ENCODE data around the gene MMP17. TPM values are rescaled to one million over a fixed set of nuclear protein-coding genes. Genes with fewer than 3 reads are reported as not detected.

MMP17 gene
- polyA plus RNA-seq, 1 of the 3 experiments (the other 2 are of a cell fraction), result 14.0 TPM

DNA sequence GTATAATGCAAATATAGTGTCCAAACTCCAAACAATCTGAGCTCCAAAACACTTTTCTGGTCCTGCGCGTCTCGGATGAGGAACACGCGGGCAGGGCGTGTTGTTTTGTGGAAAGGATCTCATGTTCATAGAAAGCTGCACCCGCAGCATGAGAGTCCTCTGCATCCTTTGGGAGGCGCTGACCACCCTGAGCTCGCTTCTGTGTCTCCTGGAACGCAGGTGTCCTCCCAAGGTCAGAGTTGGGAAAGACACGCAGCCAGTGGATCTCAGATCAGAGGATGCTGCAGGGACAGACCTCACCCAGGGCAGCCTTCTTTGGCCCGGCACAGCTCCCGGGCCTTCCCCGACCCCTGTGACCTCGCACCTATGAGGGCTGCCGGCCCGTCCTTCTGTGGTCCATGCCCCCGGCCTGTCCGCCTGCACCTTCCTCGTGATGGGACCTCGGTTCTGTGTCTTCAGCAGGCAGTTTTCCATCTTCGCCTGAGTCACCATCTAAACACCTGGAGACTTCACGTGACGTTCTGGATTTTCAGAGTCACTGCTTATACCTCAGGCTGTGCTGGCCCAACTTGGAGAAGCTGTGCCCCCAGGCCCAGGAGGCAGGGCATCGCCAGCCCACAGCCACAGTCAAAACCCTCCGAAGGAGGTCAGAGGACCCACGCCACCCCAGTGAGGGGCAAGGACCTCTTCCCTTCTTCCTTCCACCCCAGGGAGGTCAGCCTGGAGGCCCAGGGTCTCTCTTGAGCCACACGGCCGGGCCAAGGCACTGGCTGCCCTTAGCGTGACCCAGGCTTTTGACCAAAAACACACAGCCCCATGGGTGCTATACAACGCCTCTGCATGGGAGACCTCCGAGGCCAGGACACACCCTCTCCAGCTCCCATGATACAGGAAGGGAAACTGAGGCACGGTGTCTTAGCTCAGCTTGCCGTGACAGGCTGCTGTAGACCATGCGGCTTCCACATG, 25.9 kb downstream of the MMP17 start:
- Histone ChIP-seq H3K27me3 (ENCODE audit: insufficient read depth) (no peaks in the 10 kb centered on the region), H4K20me1 (ENCODE audit: insufficient read depth) (no peaks in the 10 kb centered on the region), H3K4me3 (ENCODE audit: low read depth in 2 of 2, low read length in 1 of 2) (no peak overlapping the region), H3K9me3 (no peaks in the 10 kb centered on the region), H3K36me3 (replicated peaks in 1 of 2; ENCODE audit: control insufficient read depth in 1 of 2, insufficient read depth in 2 of 2, low read length in 1 of 2) (no peaks in the 10 kb centered on the region), H3F3A (replicated peaks; ENCODE audit: insufficient read depth) (no peaks in the 10 kb centered on the region), H3K4me2 (no peak overlapping the region), H3K27ac (ENCODE audit: low read depth in 2 of 2, low read length in 1 of 2) (no peak overlapping the region), H3K9ac (no peak overlapping the region), H3K9me2 (no peaks in the 10 kb centered on the region), H3K79me2 (ENCODE audit: insufficient read depth) (no peaks in the 10 kb centered on the region), H3K4me1 (ENCODE audit: control insufficient read depth in 1 of 2, insufficient read depth in 2 of 2, low read depth in 1 of 2, low read length in 1 of 2) (peaks cover 0 to 6% of the 10 kb centered on the region in 2 experiments; a peak in 1 of 4 replicates), H2AFZ (ENCODE audit: low read depth) (no peak overlapping the region)
- no peak for DNase-seq
- ChIA-PET CTCF (interaction anchor here (1.2 kb wide), 1 partner anchor 17 kb away, joined by 3 read pairs; no protein-coding TSS in a partner anchor), POLR2A (interaction anchor here (1.0 kb wide), 1 partner anchor 8 kb away, joined by 4 read pairs; no protein-coding TSS in a partner anchor)
- TF ChIP-seq, protein P1, sequence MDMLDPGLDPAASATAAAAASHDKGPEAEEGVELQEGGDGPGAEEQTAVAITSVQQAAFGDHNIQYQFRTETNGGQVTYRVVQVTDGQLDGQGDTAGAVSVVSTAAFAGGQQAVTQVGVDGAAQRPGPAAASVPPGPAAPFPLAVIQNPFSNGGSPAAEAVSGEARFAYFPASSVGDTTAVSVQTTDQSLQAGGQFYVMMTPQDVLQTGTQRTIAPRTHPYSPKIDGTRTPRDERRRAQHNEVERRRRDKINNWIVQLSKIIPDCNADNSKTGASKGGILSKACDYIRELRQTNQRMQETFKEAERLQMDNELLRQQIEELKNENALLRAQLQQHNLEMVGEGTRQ (IDR thresholded peaks at IDR 0.05; ENCODE audit: borderline replicate concordance, low read depth, low read length), result no peak
- TF ChIP-seq FOSL2 (IDR thresholded peaks at IDR 0.05; ENCODE audit: borderline replicate concordance, low read depth) (no peak), RFX5 (IDR thresholded peaks at IDR 0.05; ENCODE audit: low read length) (no peak), GATA2 (CRISPR knock-in tag; IDR thresholded peaks at IDR 0.05) (no peak), RAD21 (IDR thresholded peaks at IDR 0.05; ENCODE audit: low read length) (no peak), SIN3A (IDR thresholded peaks at IDR 0.05; ENCODE audit: borderline replicate concordance, low read depth, low read length) (no peak), FOXM1 (IDR thresholded peaks at IDR 0.05; ENCODE audit: low read depth) (no peak), CHD2 (IDR thresholded peaks at IDR 0.05; ENCODE audit: low read length, partially characterized antibody) (no peak), TEAD4 (IDR thresholded peaks at IDR 0.05; ENCODE audit: borderline replicate concordance, insufficient read depth) (no peak)
- TF ChIP-seq, protein P2, sequence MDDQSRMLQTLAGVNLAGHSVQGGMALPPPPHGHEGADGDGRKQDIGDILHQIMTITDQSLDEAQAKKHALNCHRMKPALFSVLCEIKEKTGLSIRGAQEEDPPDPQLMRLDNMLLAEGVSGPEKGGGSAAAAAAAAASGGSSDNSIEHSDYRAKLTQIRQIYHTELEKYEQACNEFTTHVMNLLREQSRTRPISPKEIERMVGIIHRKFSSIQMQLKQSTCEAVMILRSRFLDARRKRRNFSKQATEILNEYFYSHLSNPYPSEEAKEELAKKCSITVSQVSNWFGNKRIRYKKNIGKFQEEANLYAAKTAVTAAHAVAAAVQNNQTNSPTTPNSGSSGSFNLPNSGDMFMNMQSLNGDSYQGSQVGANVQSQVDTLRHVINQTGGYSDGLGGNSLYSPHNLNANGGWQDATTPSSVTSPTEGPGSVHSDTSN (IDR thresholded peaks at IDR 0.05), result no peak
- WGBS (ENCODE audit: low lambda C conversion rate), result 93% methylated on average over 25 of the region's 35 CpGs

DNA sequence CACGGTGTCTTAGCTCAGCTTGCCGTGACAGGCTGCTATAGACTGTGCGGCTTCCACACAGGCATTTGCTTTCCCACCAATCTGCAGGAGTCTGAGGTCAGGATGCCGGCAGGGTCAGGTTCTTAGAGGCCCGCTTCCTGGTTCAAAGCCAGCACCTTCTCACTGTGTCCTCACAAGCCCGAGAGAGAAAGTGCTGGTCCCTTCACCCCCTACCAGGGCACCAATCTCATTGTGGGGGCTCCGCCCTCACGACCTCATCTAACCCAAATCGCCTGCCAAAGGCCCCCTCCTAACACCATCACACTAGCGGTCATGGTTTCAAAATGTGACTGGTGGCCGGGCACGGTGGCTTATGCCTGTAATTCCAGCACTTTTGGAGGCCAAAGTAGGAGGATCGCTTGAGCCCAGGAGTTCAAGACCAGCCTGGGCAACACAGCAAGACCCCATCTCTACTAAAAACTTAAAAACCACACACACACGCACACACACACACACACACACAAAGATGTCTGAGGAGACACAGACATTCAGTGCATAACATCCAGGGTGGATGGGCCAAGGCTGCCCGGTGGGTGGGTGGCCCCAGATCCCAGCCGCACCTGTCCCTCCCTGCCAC, 26.8 kb downstream of the MMP17 start:
- H3K36me3 ChIP-seq (replicated peaks in 1 of 2; ENCODE audit: control insufficient read depth in 1 of 2, insufficient read depth in 2 of 2, low read length in 1 of 2), result no peaks in the 10 kb centered on the region
- H3K9me3 ChIP-seq, result no peaks in the 10 kb centered on the region
- DNase-seq, result no peak
- no peaks in the 10 kb centered on the region for H4K20me1 ChIP-seq (ENCODE audit: insufficient read depth)
- H3K9ac ChIP-seq, result no peak overlapping the region
- no peaks in the 10 kb centered on the region for H3F3A ChIP-seq (replicated peaks; ENCODE audit: insufficient read depth)
- H3K4me1 ChIP-seq (ENCODE audit: control insufficient read depth in 1 of 2, insufficient read depth in 2 of 2, low read depth in 1 of 2, low read length in 1 of 2), result peaks cover 0 to 6% of the 10 kb centered on the region in 2 experiments; a peak in 1 of 4 replicates
- H3K4me3 ChIP-seq (ENCODE audit: low read depth in 2 of 2, low read length in 1 of 2), result no peak overlapping the region
- POLR2A ChIA-PET, result no interaction called here
- no peak overlapping the region for H3K27ac ChIP-seq (ENCODE audit: low read depth in 2 of 2, low read length in 1 of 2)
- H2AFZ ChIP-seq (ENCODE audit: low read depth), result no peak overlapping the region
- 78% methylated on average over 16 of the region's 16 CpGs for WGBS (ENCODE audit: low lambda C conversion rate)
- H3K27me3 ChIP-seq (ENCODE audit: insufficient read depth), result no peaks in the 10 kb centered on the region
- H3K9me2 ChIP-seq, result no peaks in the 10 kb centered on the region
- CTCF ChIA-PET, result interaction anchor here (1.0 to 1.2 kb wide), 2 partner anchors 16 to 18 kb away, joined by 3 read pairs; no protein-coding TSS in a partner anchor
- no peaks in the 10 kb centered on the region for H3K79me2 ChIP-seq (ENCODE audit: insufficient read depth)
- no peak overlapping the region for H3K4me2 ChIP-seq
- TF ChIP-seq GATA2 (CRISPR knock-in tag; IDR thresholded peaks at IDR 0.05) (no peak), JUND (IDR thresholded peaks at IDR 0.05) (no peak), POLR2AphosphoS5 (IDR thresholded peaks at IDR 0.05; ENCODE audit: low read depth, low read length) (no peak), TAF1 (IDR thresholded peaks at IDR 0.05; ENCODE audit: borderline replicate concordance, low read depth, low read length) (no peak), RXRA (IDR thresholded peaks at IDR 0.05; ENCODE audit: borderline replicate concordance, low read depth) (no peak)
- TF ChIP-seq, protein P3, sequence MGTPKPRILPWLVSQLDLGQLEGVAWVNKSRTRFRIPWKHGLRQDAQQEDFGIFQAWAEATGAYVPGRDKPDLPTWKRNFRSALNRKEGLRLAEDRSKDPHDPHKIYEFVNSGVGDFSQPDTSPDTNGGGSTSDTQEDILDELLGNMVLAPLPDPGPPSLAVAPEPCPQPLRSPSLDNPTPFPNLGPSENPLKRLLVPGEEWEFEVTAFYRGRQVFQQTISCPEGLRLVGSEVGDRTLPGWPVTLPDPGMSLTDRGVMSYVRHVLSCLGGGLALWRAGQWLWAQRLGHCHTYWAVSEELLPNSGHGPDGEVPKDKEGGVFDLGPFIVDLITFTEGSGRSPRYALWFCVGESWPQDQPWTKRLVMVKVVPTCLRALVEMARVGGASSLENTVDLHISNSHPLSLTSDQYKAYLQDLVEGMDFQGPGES (IDR thresholded peaks at IDR 0.05; ENCODE audit: low read depth, low read length), result no peak
- TF ChIP-seq, protein P2 (IDR thresholded peaks at IDR 0.05), result no peak
- TF ChIP-seq, protein P4, sequence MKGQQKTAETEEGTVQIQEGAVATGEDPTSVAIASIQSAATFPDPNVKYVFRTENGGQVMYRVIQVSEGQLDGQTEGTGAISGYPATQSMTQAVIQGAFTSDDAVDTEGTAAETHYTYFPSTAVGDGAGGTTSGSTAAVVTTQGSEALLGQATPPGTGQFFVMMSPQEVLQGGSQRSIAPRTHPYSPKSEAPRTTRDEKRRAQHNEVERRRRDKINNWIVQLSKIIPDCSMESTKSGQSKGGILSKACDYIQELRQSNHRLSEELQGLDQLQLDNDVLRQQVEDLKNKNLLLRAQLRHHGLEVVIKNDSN (IDR thresholded peaks at IDR 0.05; ENCODE audit: borderline replicate concordance, low read depth), result no peak
- TF ChIP-seq, protein P5, sequence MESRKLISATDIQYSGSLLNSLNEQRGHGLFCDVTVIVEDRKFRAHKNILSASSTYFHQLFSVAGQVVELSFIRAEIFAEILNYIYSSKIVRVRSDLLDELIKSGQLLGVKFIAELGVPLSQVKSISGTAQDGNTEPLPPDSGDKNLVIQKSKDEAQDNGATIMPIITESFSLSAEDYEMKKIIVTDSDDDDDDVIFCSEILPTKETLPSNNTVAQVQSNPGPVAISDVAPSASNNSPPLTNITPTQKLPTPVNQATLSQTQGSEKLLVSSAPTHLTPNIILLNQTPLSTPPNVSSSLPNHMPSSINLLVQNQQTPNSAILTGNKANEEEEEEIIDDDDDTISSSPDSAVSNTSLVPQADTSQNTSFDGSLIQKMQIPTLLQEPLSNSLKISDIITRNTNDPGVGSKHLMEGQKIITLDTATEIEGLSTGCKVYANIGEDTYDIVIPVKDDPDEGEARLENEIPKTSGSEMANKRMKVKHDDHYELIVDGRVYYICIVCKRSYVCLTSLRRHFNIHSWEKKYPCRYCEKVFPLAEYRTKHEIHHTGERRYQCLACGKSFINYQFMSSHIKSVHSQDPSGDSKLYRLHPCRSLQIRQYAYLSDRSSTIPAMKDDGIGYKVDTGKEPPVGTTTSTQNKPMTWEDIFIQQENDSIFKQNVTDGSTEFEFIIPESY (IDR thresholded peaks at IDR 0.05; ENCODE audit: borderline replicate concordance, low read depth), result no peak
